Psoas muscle (tissue), 8 donors: ENCODE results near the gene BRAF. TPM values are rescaled to one million over a fixed set of nuclear protein-coding genes. Genes with fewer than 3 reads are reported as not detected.

ENCODE experiments used
- ATAC-seq, 4 donors: fragments of 200-7000 bp; cut with Tn5 transposase; one replicate each; pipeline ENCODE4 v1.9.1; 2020; ENCODE audit warnings: moderate library complexity in 3 of 4, mild to moderate bottlenecking in 2 of 4
- DNase-seq, 2 donors: peaks; one replicate each; pipeline ENCODE4 v3.0.0-alpha.2; 2020
- H3K27ac ChIP-seq: fragments of 200-600 bp; one replicate; pipeline ENCODE4 v1.8.0; 2022
- H3K27me3 ChIP-seq, 3 donors: fragments of 200-600 bp in 1 of 3; one replicate each; pipeline versions ENCODE4 v1.6.1 to v1.8.0; 2013 to 2022; ENCODE audit warnings: low read length in 2 of 3, mild to moderate bottlenecking in 2 of 3, moderate library complexity in 1 of 3; ENCODE audit not compliant: insufficient read depth in 3 of 3
- H3K36me3 ChIP-seq, 2 donors: fragments of 200-600 bp in 1 of 2; one replicate each; pipeline versions ENCODE4 v1.6.1 to v1.8.0; 2013 to 2022; ENCODE audit warnings: low read depth in 1 of 2, mild to moderate bottlenecking in 1 of 2, moderate library complexity in 1 of 2; ENCODE audit not compliant: insufficient read depth in 1 of 2
- H3K4me1 ChIP-seq: fragments of 200-600 bp; one replicate; pipeline ENCODE4 v1.8.0; 2022
- H3K4me3 ChIP-seq: fragments of 200-600 bp; one replicate; pipeline ENCODE4 v1.8.0; 2022; ENCODE audit warnings: mild to moderate bottlenecking
- H3K9me3 ChIP-seq: fragments of 200-600 bp; one replicate; pipeline ENCODE4 v1.8.0; 2022
- WGBS, 3 donors: extraction: QIAGEN DNeasy Blood & Tissue Kit; methylation state at CpG; one replicate each; pipeline versions ENCODE4 v1.1.6 to v1.1.7; 2013; 5-methylcytosine and 5-hydroxymethylcytosine counted together
- intact Hi-C, 2 donors: fragments of 100-400 bp; cut with DNase I; formaldehyde crosslinking; loops; one replicate each; pipeline versions ENCODE4 v1.11.0 to v1.14.2; 2022
- polyA plus RNA-seq, 3 donors: library from polyadenylated mRNA; stranded (reverse); fragments of 200-250 nt; gene quantifications; one replicate each; pipeline ENCODE4 v1.2.3, GENCODE V29; 2013
- total RNA-seq, 4 donors: library from RNA; stranded (reverse); fragmentation: NEBNext Ultra II Directional in 2 of 4; extraction: Animal tissue kit (Norgen Biotek cat#: 25700) in 2 of 4; gene quantifications; one replicate each; pipeline versions ENCODE4 v1.2.1 to v1.2.4, GENCODE V29; 2021 to 2023
- TF ChIP-seq, protein P1 (sequence below): fragments of 200-600 bp; IDR thresholded peaks from one replicate; pipeline ENCODE4 v1.8.0; 2022; ENCODE audit warnings: antibody characterized with exemption
- donor health status: healthy with polysubstance abuse.
- donor health status: DM: no; HTN: no; CAD: no; lungs with moderate emphysema.
- donor health status: Bipolar disorder and iron deficiency.
- donor health status: healthy.
- donor health status: DM: yes; HTN: yes; CAD: no.
- donor health status: DM: no; HTN: no; CAD: no.
- donor health status: DM: no; HTN: no; CAD: no.
- donor health status: DM: yes; HTN: yes; CAD: no.

The BRAF gene
- total and polyA plus RNA-seq, 7 donors = 5.0 to 22.6 (median 16.8) TPM

DNA sequence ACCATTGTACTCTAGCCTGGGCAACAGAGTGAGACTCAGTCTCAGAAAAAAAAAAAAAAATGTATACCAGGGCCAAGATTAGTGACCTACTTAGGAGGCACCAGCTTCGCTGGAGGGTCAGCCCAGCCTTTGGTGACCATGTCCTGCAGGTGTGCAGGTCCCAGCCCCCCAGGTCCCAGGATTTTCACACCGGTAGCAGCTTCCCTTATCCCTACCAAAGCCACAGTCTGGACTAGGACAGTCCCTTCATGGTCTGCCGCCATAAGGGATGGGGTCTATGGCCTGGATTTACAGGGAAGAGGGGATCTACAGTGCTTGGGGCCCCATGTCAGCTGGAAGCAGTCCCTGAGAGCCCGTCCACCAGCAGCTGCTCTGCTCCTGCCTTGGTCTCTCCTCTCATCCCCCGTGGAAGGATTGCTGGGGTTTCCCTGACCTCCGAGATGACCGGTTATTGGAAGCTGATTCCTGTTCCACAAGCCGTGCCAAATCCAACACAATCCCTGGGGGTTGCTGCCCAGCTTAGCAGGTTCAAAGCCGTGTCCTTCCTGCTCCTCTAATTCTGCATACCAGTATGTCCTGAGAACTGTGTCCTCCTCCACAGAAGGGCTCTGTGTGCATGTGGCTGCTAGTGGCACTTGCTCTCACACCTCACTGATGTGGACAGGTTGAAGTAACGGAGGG is 239.2 kb downstream of the BRAF start:
- intact Hi-C loops = no loop called here

DNA sequence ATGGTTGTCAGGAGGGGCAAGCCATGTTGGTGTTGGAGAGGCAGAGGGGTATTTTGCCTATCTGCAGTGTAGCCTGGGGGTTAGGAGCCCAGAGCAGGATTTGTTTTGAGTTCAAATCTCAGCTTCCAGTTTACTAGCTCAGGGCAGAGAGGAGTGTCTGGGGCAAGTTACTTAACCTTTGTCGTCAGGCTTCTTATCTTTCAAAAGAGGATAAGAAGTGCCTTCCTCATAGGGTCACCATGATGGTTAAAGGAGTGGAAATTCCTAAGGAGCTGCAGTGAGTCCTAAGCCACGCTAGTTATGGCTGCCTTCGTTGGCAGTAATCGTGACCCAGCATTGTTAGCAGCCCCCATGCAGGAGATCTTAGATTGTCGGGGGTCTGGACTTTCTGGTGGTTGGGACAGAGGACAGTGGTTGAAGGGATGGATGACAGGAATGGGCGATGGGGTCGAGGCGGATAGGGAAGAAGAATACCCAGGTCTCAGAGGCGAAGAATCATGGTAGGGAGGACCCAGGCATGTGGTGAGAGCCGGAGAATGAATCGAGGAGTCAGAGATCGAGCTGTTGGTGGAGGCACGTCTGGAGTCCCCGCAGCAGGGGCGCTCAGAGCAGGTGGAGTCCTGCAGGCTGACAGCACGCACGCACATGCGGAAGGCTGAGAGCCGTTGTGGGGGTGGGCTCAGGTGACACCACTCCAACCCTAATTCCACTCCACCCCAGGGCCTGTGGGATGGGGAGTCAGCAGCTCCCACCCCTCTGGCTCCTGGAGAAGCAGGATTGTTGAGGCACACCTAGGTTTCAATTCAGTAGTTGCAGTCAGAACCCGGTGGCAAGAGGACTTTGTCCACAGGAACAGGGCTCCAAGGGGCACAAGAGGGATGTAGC is 240.4 kb downstream of the BRAF start:
- WGBS, 3 donors = 91 to 96% (median 92%) methylated on average over 19 to 20 of the region's 20 CpGs
- no peak for ATAC-seq
- TF ChIP-seq, protein P1, sequence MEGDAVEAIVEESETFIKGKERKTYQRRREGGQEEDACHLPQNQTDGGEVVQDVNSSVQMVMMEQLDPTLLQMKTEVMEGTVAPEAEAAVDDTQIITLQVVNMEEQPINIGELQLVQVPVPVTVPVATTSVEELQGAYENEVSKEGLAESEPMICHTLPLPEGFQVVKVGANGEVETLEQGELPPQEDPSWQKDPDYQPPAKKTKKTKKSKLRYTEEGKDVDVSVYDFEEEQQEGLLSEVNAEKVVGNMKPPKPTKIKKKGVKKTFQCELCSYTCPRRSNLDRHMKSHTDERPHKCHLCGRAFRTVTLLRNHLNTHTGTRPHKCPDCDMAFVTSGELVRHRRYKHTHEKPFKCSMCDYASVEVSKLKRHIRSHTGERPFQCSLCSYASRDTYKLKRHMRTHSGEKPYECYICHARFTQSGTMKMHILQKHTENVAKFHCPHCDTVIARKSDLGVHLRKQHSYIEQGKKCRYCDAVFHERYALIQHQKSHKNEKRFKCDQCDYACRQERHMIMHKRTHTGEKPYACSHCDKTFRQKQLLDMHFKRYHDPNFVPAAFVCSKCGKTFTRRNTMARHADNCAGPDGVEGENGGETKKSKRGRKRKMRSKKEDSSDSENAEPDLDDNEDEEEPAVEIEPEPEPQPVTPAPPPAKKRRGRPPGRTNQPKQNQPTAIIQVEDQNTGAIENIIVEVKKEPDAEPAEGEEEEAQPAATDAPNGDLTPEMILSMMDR = no peak
- intact Hi-C loops = no loop called here
- Histone ChIP-seq H3K27me3 (no peaks in the 10 kb centered on the region), H3K4me3 (no peak overlapping the region), H3K4me1 (no peaks in the 10 kb centered on the region), H3K9me3 (no peaks in the 10 kb centered on the region), H3K36me3 (peaks cover 0 to 62% of the 10 kb centered on the region in 2 donors), H3K27ac (no peak overlapping the region)
- DNase-seq = no peak

More for the DNA sequence above, 239.2 kb downstream of the BRAF start:
- no peak for ATAC-seq
- H3K9me3 ChIP-seq = no peaks in the 10 kb centered on the region
- TF ChIP-seq, protein P1 = no peak
- H3K36me3 ChIP-seq = peaks cover 0 to 60% of the 10 kb centered on the region in 2 donors
- H3K27me3 ChIP-seq = no peaks in the 10 kb centered on the region
- DNase-seq = no peak
- H3K4me1 ChIP-seq = no peaks in the 10 kb centered on the region
- WGBS, 3 donors = 37 to 44% (median 38%) methylated on average over 10 of the region's 10 CpGs
- no peak overlapping the region for H3K27ac ChIP-seq
- H3K4me3 ChIP-seq = no peak overlapping the region

DNA sequence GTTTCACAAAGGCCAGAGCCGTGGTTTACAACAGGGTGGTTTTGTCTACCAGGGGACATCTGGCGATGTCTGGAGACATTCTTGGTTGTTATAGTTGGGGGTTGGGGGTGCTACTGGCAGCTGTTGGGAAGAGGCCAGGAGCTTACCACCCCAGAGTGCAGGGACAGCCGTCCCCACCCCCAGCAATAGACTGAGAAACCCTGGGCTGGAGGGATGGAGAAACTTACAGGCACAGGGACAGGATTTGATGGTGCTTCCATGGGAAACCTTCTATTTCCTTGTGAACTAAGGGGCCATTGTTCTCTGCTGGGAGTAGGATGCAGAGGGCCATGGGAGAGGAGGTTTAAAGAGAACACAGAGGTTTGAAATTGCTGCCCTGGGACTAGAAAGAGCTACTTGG is 241.1 kb downstream of the BRAF start:
- no peak overlapping the region for H3K4me3 ChIP-seq
- ATAC-seq (no peak), DNase-seq (no peak)
- WGBS, 3 donors = 75 to 90% (median 79%) methylated on average over 3 of the region's 3 CpGs
- H3K9me3 ChIP-seq = no peaks in the 10 kb centered on the region
- intact Hi-C loops = no loop called here
- H3K36me3 ChIP-seq = peaks cover 0 to 65% of the 10 kb centered on the region in 2 donors
- no peaks in the 10 kb centered on the region for H3K27me3 ChIP-seq
- H3K4me1 ChIP-seq = no peaks in the 10 kb centered on the region
- H3K27ac ChIP-seq = no peak overlapping the region
- TF ChIP-seq, protein P1 = no peak

DNA sequence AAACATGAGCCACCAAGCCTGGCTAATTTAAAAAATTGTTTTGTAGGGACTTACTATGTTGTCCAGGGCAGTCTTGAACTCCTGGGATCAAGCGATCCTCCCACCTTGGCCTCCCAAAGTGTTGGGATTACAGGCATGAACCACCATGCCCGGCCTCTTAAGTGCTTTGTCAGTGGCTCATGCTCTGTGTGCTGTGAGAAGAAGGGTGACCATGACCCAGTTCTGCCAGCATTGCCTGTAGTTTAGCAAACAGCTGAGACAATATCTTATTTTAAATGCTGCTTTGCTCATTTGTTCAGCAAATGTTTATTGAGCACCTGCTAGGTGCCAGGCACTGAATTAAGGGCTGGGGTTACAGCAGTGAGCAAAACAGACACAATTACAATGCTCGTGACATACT is 243.0 kb downstream of the BRAF start:
- DNase-seq = no peak
- Histone ChIP-seq H3K9me3 (no peaks in the 10 kb centered on the region), H3K36me3 (peaks cover 0 to 48% of the 10 kb centered on the region in 2 donors), H3K27me3 (no peaks in the 10 kb centered on the region), H3K27ac (no peak overlapping the region), H3K4me3 (no peak overlapping the region), H3K4me1 (no peaks in the 10 kb centered on the region)
- TF ChIP-seq, protein P1 = no peak
- WGBS, 3 donors = 94 to 98% (median 97%) methylated on average over 3 of the region's 3 CpGs
- no peak for ATAC-seq
- intact Hi-C loops = no loop called here
